GM18498 (cell line): ENCODE results near the gene TSPEAR.

Source experiments
- ATAC-seq: cut with Tn5 transposase; IDR thresholded peaks from one replicate; pipeline ENCODE4 v1.9.1; 2021; ENCODE audit warnings: mild to moderate bottlenecking, moderate library complexity; ENCODE audit not compliant: unreplicated experiment

The TSPEAR gene

GRCh38 chr21:44521928-44522752 is 189.2 kb downstream of the TSPEAR start:
- ATAC-seq, result no peak

GRCh38 chr21:44521301-44521927 is 190.0 kb downstream of the TSPEAR start:
- no peak for ATAC-seq

GRCh38 chr21:44520326-44521300 is 190.8 kb downstream of the TSPEAR start:
- no peak for ATAC-seq

- no peak for ATAC-seq
These were observed 191.7 kb downstream of the TSPEAR start for GRCh38 chr21:44519346-44520325.

GRCh38 chr21:44518686-44519085 is 192.7 kb downstream of the TSPEAR start:
- ATAC-seq, result no peak

- ATAC-seq, result no peak
These were observed 194.0 kb downstream of the TSPEAR start for GRCh38 chr21:44517175-44517899.

- ATAC-seq, result no peak
These were observed 194.6 kb downstream of the TSPEAR start for GRCh38 chr21:44516828-44517174.

GRCh38 chr21:44516342-44516741 is 195.0 kb downstream of the TSPEAR start:
- ATAC-seq, result no peak

GRCh38 chr21:44515359-44516165 is 195.8 kb downstream of the TSPEAR start:
- ATAC-seq, result no peak

- ATAC-seq, result no peak
These were observed 196.5 kb downstream of the TSPEAR start for GRCh38 chr21:44514746-44515358.

GRCh38 chr21:44514218-44514520 is 197.2 kb downstream of the TSPEAR start:
- no peak for ATAC-seq

GRCh38 chr21:44513389-44514217 is 197.8 kb downstream of the TSPEAR start:
- ATAC-seq, result no peak

- ATAC-seq, result no peak
These were observed 198.6 kb downstream of the TSPEAR start for GRCh38 chr21:44512496-44513388.

- ATAC-seq, result no peak
These were observed 199.5 kb downstream of the TSPEAR start for GRCh38 chr21:44511938-44512275.

GRCh38 chr21:44511219-44511937 is 200.0 kb downstream of the TSPEAR start:
- ATAC-seq, result no peak
